K562 (cell line): Measurements from ENCODE around the gene GLB1L3. TPM values are rescaled to one million over a fixed set of nuclear protein-coding genes. Genes with fewer than 3 reads are reported as not detected.

Experiments used
- ATAC-seq: fragments of 200-7000 bp; cut with Tn5 transposase; 3 replicates; pipeline ENCODE4 v1.9.1; 2020; ENCODE audit warnings: moderate library complexity
- BruUV-seq: library from RNA; stranded (reverse); fragments of 400-500 nt; replicated peaks from 2 replicates; lab custom pipeline; 2021; lab: Mats Ljungman, UMichigan
- CTCF ChIA-PET: fragments of 300-600 bp; formaldehyde crosslinking; extraction: SDS; loops from one replicate; lab custom pipeline; 2021; ENCODE audit warnings: low intra/inter-chr PET ratio; lab: Yijun Ruan, JAX
- POLR2A ChIA-PET: fragments of 300-600, 350-650 bp; sonication (Branson Sonifier 250); formaldehyde crosslinking; extraction: SDS; loops from one replicate; lab custom pipeline; 2021; ENCODE audit warnings: antibody characterized with exemption, inconsistent platforms; lab: Yijun Ruan, JAX
- DNase-seq, 4 experiments: peaks; one replicate each; pipeline versions ENCODE4 v3.0.0 to v3.0.0-alpha.2; 2011 to 2018; ENCODE audit warnings: low spot score in 3 of 4, mixed read lengths in 3 of 4; ENCODE audit errors: extremely low read depth in 1 of 4
- FAIRE-seq: peaks from 2 replicates; lab custom pipeline; 2011; peaks lifted over from hg19 to GRCh38; lab: Jason Lieb, UNC
- H2AFZ ChIP-seq: 2 replicates; pipeline ENCODE4 v1.6.0; 2011; ENCODE audit warnings: low read depth, low read length, control low read depth, inconsistent platforms
- H3K27ac ChIP-seq: fragments of 200-600 bp; 3 replicates; pipeline ENCODE4 v1.8.0; 2011; ENCODE audit warnings: low read depth, mild to moderate bottlenecking, control low read depth, inconsistent platforms, low read length, moderate library complexity, mixed read lengths; ENCODE audit errors: extremely low read depth
- H3K27me3 ChIP-seq, 2 experiments: fragments of 300-600 bp in 1 of 2; 2 replicates in 1 of 2; 3 replicates in 1 of 2; pipeline versions ENCODE4 v1.6.0 to v1.8.0; 2011; ENCODE audit warnings: inconsistent platforms in 2 of 2, low read length in 2 of 2, mild to moderate bottlenecking in 1 of 2, mixed read lengths in 1 of 2, moderate library complexity in 1 of 2; ENCODE audit not compliant: control insufficient read depth in 2 of 2, insufficient read depth in 2 of 2
- H3K36me3 ChIP-seq: fragments of 300-600 bp; 3 replicates; pipeline ENCODE4 v1.8.0; 2011; ENCODE audit warnings: mild to moderate bottlenecking, low read length, inconsistent platforms; ENCODE audit not compliant: control insufficient read depth, insufficient read depth
- H3K4me1 ChIP-seq, 2 experiments: fragments of 200-600 bp in 1 of 2; replicated peaks in 1 of 2; 2 replicates in 1 of 2; 3 replicates in 1 of 2; pipeline versions ENCODE4 v1.5.1 to v1.8.0; 2011; ENCODE audit warnings: inconsistent platforms in 2 of 2, low read length in 2 of 2, mild to moderate bottlenecking in 1 of 2, mixed read lengths in 1 of 2, moderate library complexity in 1 of 2; ENCODE audit not compliant: control insufficient read depth in 2 of 2, insufficient read depth in 2 of 2
- H3K4me2 ChIP-seq: 2 replicates; pipeline ENCODE4 v1.6.1; 2011; ENCODE audit warnings: low read length, control low read depth, inconsistent platforms, mixed read lengths; ENCODE audit not compliant: insufficient read depth
- H3K4me3 ChIP-seq: fragments of 200-600 bp; sonication (generic), shearing (Covaris generic); 2 replicates; pipeline ENCODE4 v1.5.1; 2016; ENCODE audit warnings: control low read depth, inconsistent platforms
- H3K79me2 ChIP-seq: fragments of 200-600 bp; 3 replicates; pipeline ENCODE4 v1.8.0; 2011; ENCODE audit warnings: low read length, inconsistent platforms; ENCODE audit not compliant: control insufficient read depth, insufficient read depth
- H3K9ac ChIP-seq, 2 experiments: 2 replicates each; pipeline versions ENCODE4 v1.6.0 to v1.6.1; 2011; ENCODE audit warnings: low read depth in 2 of 2, low read length in 2 of 2, control low read depth in 1 of 2, inconsistent platforms in 1 of 2, mild to moderate bottlenecking in 1 of 2, mixed read lengths in 1 of 2; ENCODE audit not compliant: insufficient read depth in 1 of 2
- H3K9me1 ChIP-seq: one replicate; pipeline ENCODE4 v1.6.0; 2011; ENCODE audit warnings: inconsistent platforms, mild to moderate bottlenecking, low read length, moderate library complexity; ENCODE audit not compliant: control insufficient read depth, insufficient read depth
- H3K9me3 ChIP-seq: replicated peaks from 2 replicates; pipeline ENCODE4 v1.5.1; 2011; ENCODE audit warnings: low read depth, low read length, inconsistent platforms; ENCODE audit not compliant: control insufficient read depth, insufficient read depth
- H4K20me1 ChIP-seq: replicated peaks from 2 replicates; pipeline ENCODE4 v1.6.1; 2011; ENCODE audit warnings: low read length, inconsistent platforms, mixed read lengths; ENCODE audit not compliant: control insufficient read depth, insufficient read depth
- CTBP1 ChIP-seq: fragments of 450-650 bp; IDR thresholded peaks from 2 replicates; pipeline ENCODE4 v1.6.1; 2016; ENCODE audit warnings: borderline replicate concordance
- DPF2 ChIP-seq: fragments of 450-650 bp; IDR thresholded peaks from 2 replicates; pipeline ENCODE4 v1.6.1; 2016
- E2F1 ChIP-seq: sonication (generic); formaldehyde crosslinking; IDR thresholded peaks from 2 replicates; pipeline ENCODE4 v1.8.1; 2023; ENCODE audit warnings: mild to moderate bottlenecking, missing genetic modification reagents, moderate library complexity
- ETV6 ChIP-seq, 3 experiments: fragments of 150-350 bp in 1 of 3; sonication (generic) in 1 of 3; formaldehyde crosslinking in 1 of 3; IDR thresholded peaks; 2 replicates each; pipeline versions ENCODE4 v1.6.1 to v1.8.0; 2014 to 2022; ENCODE audit warnings: borderline replicate concordance in 2 of 3, low read depth in 2 of 3, antibody characterized with exemption in 1 of 3, low read length in 1 of 3, mild to moderate bottlenecking in 1 of 3, missing genetic modification reagents in 1 of 3
- JUNB ChIP-seq: fragments of 450-650 bp; formaldehyde crosslinking; conservative IDR thresholded peaks from 2 replicates; pipeline ENCODE4 v1.4.0; 2020; ENCODE audit warnings: mild to moderate bottlenecking
- MIER1 ChIP-seq: fragments of 450-650 bp; IDR thresholded peaks from 2 replicates; pipeline ENCODE4 v1.6.1; 2016; ENCODE audit warnings: antibody characterized with exemption, mild to moderate bottlenecking, low read depth
- NFRKB ChIP-seq: fragments of 450-650 bp; IDR thresholded peaks from 2 replicates; pipeline ENCODE4 v1.6.1; 2016; ENCODE audit warnings: low read depth
- PKNOX1 ChIP-seq: fragments of 450-650 bp; IDR thresholded peaks from 2 replicates; pipeline ENCODE4 v1.6.1; 2016
- POLR2H ChIP-seq: IDR thresholded peaks from 2 replicates; pipeline ENCODE4 v1.6.1; 2016; ENCODE audit warnings: missing genetic modification characterization, low read depth, mild to moderate bottlenecking, control low read depth, missing compliant biosample characterization, moderate library complexity
- PTTG1 ChIP-seq: fragments of 450-650 bp; IDR thresholded peaks from 2 replicates; pipeline ENCODE4 v1.6.1; 2016; ENCODE audit warnings: low read depth, mild to moderate bottlenecking, missing genetic modification characterization, missing compliant biosample characterization
- PURB ChIP-seq: sonication (generic); formaldehyde crosslinking; IDR thresholded peaks from 2 replicates; pipeline ENCODE4 v1.9.0; 2021; ENCODE audit warnings: low read depth, mild to moderate bottlenecking, missing genetic modification reagents
- SREBF2 ChIP-seq: sonication (generic); formaldehyde crosslinking; IDR thresholded peaks from 2 replicates; pipeline ENCODE4 v1.4.0; 2020; ENCODE audit warnings: mild to moderate bottlenecking, missing genetic modification reagents
- SRSF3 ChIP-seq: fragments of 200-400 bp; formaldehyde crosslinking; IDR thresholded peaks from 2 replicates; pipeline ENCODE4 v1.6.1; 2016; ENCODE audit warnings: mild to moderate bottlenecking, low read length, moderate library complexity; ENCODE audit not compliant: insufficient read depth
- ZNF41 ChIP-seq: fragments of 250-450 bp; sonication (Bioruptor Pico); conservative IDR thresholded peaks from 2 replicates; pipeline ENCODE4 v1.4.0; 2020; ENCODE audit warnings: mild to moderate bottlenecking
- ZNF436 ChIP-seq: fragments of 250-450, 450-650 bp; sonication (Bioruptor Pico); formaldehyde crosslinking; IDR thresholded peaks from 2 replicates; pipeline ENCODE4 v1.7.0; 2020; ENCODE audit warnings: mild to moderate bottlenecking
- WGBS: fragments of 100-300 bp; shearing (Covaris generic); methylation state at CpG from one replicate; pipeline ENCODE4 v1.1.6; 2016; ENCODE audit warnings: low coverage, mixed read lengths; ENCODE audit not compliant: insufficient coverage; ENCODE audit errors: missing lambda C conversion rate; 5-methylcytosine and 5-hydroxymethylcytosine counted together
- in situ Hi-C: fragments of 300-500 bp; cut with MboI; formaldehyde crosslinking; loops from 4 replicates; pipeline ENCODE4 v1.15.0; 2018; ENCODE audit warnings: inconsistent platforms, mixed read lengths
- intact Hi-C: fragments of 100-400 bp; cut with micrococcal nuclease; formaldehyde crosslinking; loops from 2 replicates; pipeline ENCODE4 v1.14.2; 2022
- polyA plus RNA-seq, 8 experiments: library from polyadenylated mRNA; depleted of rRNA in 4 of 8; stranded (reverse) in 5 of 8; unstranded in 3 of 8; fragments of >200 nt; fragmentation: Nextera tagmentation in 2 of 8; fragmentation: Illumina TruSeq in 1 of 8; extraction: Ambion mirVana in 2 of 8; extraction: Trizol in 1 of 8; gene quantifications; 2 replicates each; pipeline versions ENCODE4 v1.2.1 to v1.2.3, GENCODE V29; 2011 to 2014; ENCODE audit warnings: inconsistent platforms in 1 of 8, missing spikeins in 1 of 8
- total RNA-seq, 7 experiments: library from RNA; depleted of rRNA in 6 of 7; stranded (reverse); fragments of >200 nt in 6 of 7; fragmentation: Illumina TruSeq in 2 of 7; extraction: Trizol in 2 of 7; gene quantifications; 2 replicates each; pipeline versions ENCODE4 v1.2.1 to v1.2.3, GENCODE V29; 2011 to 2021; ENCODE audit warnings: low replicate concordance in 1 of 7
- TF ChIP-seq, protein P1 (sequence below): fragments of 450-650 bp; IDR thresholded peaks from 2 replicates; pipeline ENCODE4 v1.6.1; 2016; ENCODE audit warnings: low read depth, mild to moderate bottlenecking, moderate library complexity
- TF ChIP-seq, protein P2 (sequence below): fragments of 250-450 bp; sonication (Bioruptor Pico); IDR thresholded peaks from 2 replicates; pipeline ENCODE4 v1.4.0; 2020

GLB1L3 gene
- total and polyA plus RNA-seq, 9 of the 15 experiments (the other 6 are each of a cell fraction or from before 2014, with no cell fraction given): 0.18 to 3.3 (median 0.49) TPM

GRCh38 chr11:134257101-134257500 lies 19.1 kb upstream of the GLB1L3 start:
- H2AFZ ChIP-seq: no peak overlapping the region
- WGBS: 87% methylated on average over 11 of the region's 11 CpGs
- BruUV-seq: no TSS peak
- no peaks in the 10 kb centered on the region for H4K20me1 ChIP-seq
- FAIRE-seq (no peak), ATAC-seq (no peak), DNase-seq (no peak)
- no peak overlapping the region for H3K9ac ChIP-seq
- in situ Hi-C loops (no loop called here), intact Hi-C loops (no loop called here)
- TF ChIP-seq, protein P1, sequence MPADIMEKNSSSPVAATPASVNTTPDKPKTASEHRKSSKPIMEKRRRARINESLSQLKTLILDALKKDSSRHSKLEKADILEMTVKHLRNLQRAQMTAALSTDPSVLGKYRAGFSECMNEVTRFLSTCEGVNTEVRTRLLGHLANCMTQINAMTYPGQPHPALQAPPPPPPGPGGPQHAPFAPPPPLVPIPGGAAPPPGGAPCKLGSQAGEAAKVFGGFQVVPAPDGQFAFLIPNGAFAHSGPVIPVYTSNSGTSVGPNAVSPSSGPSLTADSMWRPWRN: no peak
- TF ChIP-seq JUNB (CRISPR knock-in tag): no peak
- no peak for TF ChIP-seq PTTG1 (tag)
- no peak for TF ChIP-seq PKNOX1
- TF ChIP-seq E2F1 (CRISPR knock-in tag): no peak
- TF ChIP-seq MIER1: no peak
- no peak for TF ChIP-seq ZNF41 (CRISPR knock-in tag)
- no peak for TF ChIP-seq SRSF3
- no peak for TF ChIP-seq ZNF436 (CRISPR knock-in tag)
- TF ChIP-seq SREBF2 (CRISPR knock-in tag): no peak
- no peak for TF ChIP-seq NFRKB
- TF ChIP-seq CTBP1: no peak
- TF ChIP-seq POLR2H (tag): no peak
- no peak for TF ChIP-seq DPF2
- TF ChIP-seq PURB: no peak
- TF ChIP-seq, protein P2, sequence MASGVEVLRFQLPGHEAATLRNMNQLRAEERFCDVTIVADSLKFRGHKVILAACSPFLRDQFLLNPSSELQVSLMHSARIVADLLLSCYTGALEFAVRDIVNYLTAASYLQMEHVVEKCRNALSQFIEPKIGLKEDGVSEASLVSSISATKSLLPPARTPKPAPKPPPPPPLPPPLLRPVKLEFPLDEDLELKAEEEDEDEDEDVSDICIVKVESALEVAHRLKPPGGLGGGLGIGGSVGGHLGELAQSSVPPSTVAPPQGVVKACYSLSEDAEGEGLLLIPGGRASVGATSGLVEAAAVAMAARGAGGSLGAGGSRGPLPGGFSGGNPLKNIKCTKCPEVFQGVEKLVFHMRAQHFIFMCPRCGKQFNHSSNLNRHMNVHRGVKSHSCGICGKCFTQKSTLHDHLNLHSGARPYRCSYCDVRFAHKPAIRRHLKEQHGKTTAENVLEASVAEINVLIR (CRISPR knock-in tag): no peak
- no peak for TF ChIP-seq ETV6 (IDR thresholded peaks at IDR 0.05; ENCODE audit: borderline replicate concordance in 1 of 2, low read depth in 2 of 2, low read length in 1 of 2)
- no peak for TF ChIP-seq ETV6 (CRISPR knock-in tag; IDR thresholded peaks at IDR 0.05; ENCODE audit: borderline replicate concordance)
- no peak overlapping the region for H3K4me3 ChIP-seq
- H3K79me2 ChIP-seq: peaks cover 27% of the 10 kb centered on the region
- H3K27me3 ChIP-seq: no peaks in the 10 kb centered on the region
- H3K36me3 ChIP-seq: peaks cover 49% of the 10 kb centered on the region
- ChIA-PET CTCF (no interaction called here), POLR2A (interaction anchor here (0.6 to 0.7 kb wide), 2 partner anchors 9 to 105 kb away, joined by 3 read pairs; no protein-coding TSS in a partner anchor)
- no peaks in the 10 kb centered on the region for H3K9me1 ChIP-seq
- no peaks in the 10 kb centered on the region for H3K9me3 ChIP-seq
- H3K4me1 ChIP-seq: peaks cover 3 to 7% of the 10 kb centered on the region in 2 experiments; a peak in 4 of 5 replicates
- no peak overlapping the region for H3K27ac ChIP-seq
- H3K4me2 ChIP-seq: no peak overlapping the region
